MM.1S (cell line): ENCODE results near the gene IRAG1.

Experiments used
- CTCF ChIP-seq: fragments of 300-600 bp; sonication (generic); IDR thresholded peaks from 2 replicates; pipeline ENCODE4 v1.5.1; 2016; ENCODE audit warnings: antibody characterized with exemption, low read length, mixed read lengths
- EZH2 ChIP-seq: fragments of 300-600 bp; sonication (generic); optimal IDR thresholded peaks from 2 replicates; pipeline ENCODE3; 2017; ENCODE audit warnings: low read depth, mild to moderate bottlenecking, antibody characterized with exemption, low read length, mixed read lengths
- EZH2phosphoT487 ChIP-seq: fragments of 300-600 bp; sonication (generic); IDR thresholded peaks from 2 replicates; pipeline ENCODE4 v1.6.1; 2018; ENCODE audit warnings: antibody characterized with exemption, low read length

DNA sequence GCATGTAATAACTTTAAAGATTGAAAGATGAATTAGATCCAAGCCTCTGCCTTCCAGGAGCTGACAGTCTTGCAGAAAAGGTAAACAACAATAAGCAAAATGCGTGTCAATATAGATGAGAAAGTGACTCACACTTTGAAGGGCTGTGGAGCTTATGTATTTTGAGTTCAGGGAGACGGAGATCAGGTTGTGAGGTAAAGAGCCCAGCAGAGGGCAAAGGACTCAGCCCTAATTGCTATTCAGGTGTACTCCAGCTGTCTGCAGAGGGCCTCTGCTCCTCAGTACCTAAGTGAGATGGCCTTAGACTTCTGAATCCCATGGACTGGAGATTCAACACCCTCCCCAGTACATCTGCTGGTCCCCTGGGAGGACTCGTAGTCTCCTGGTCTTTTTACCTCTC, 34.6 kb upstream of the IRAG1 start:
- no peak for TF ChIP-seq CTCF
- TF ChIP-seq EZH2phosphoT487, result no peak
- no peak for TF ChIP-seq EZH2
